ENCODE data around the gene TRAPPC3L. TPM values are rescaled to one million over a fixed set of nuclear protein-coding genes. Genes with fewer than 3 reads are reported as not detected.

The TRAPPC3L gene
- total RNA-seq, 1 experiment from 2014 or later = not detected

- H3K4me1 Mint-ChIP-seq (ENCODE audit: low read depth, unreplicated experiment) = peaks cover 14% of the 10 kb centered on the region
- no peaks in the 10 kb centered on the region for H3K36me3 Mint-ChIP-seq (ENCODE audit: insufficient read depth, unreplicated experiment)
- no peak for TF ChIP-seq CTCF (IDR thresholded peaks at IDR 0.05; ENCODE audit: insufficient read depth in 1 of 2, low read depth in 1 of 2, low read length in 1 of 2, severe bottlenecking in 1 of 2, unreplicated experiment in 1 of 2)
- H3K27ac Mint-ChIP-seq (ENCODE audit: unreplicated experiment) = no peak overlapping the region
- no peaks in the 10 kb centered on the region for H3K36me3 ChIP-seq (ENCODE audit: control insufficient read depth, insufficient read depth, low read length)
- no peak overlapping the region for H3K4me3 ChIP-seq (ENCODE audit: low read depth, low read length)
- H3K9me3 ChIP-seq = no peaks in the 10 kb centered on the region
- no peaks in the 10 kb centered on the region for H3K9me3 Mint-ChIP-seq (ENCODE audit: unreplicated experiment)
- no peaks in the 10 kb centered on the region for H3K27me3 ChIP-seq (replicated peaks; ENCODE audit: control insufficient read depth, insufficient read depth, low read length)
- no peak overlapping the region for H3K4me3 Mint-ChIP-seq (ENCODE audit: unreplicated experiment)
- intact Hi-C loops (cut with micrococcal nuclease; ENCODE audit: unreplicated experiment) = no loop called here
- BruUV-seq (replicated peaks) = no TSS peak
- POLR2A ChIA-PET = no interaction called here
- no peaks in the 10 kb centered on the region for H3K27me3 Mint-ChIP-seq (ENCODE audit: insufficient read depth, unreplicated experiment)
- peaks cover 10% of the 10 kb centered on the region; the same call in 1 of the 2 replicates for H3K4me1 ChIP-seq
- DNase-seq = no peak
- CTCF ChIA-PET = no interaction called here
These were observed 26.7 kb downstream of the TRAPPC3L start for GRCh38 chr6:116518621-116519368.

GRCh38 chr6:116515141-116515540 lies 30.3 kb downstream of the TRAPPC3L start:
- no peak overlapping the region for H3K4me3 ChIP-seq (ENCODE audit: low read depth, low read length)
- no peaks in the 10 kb centered on the region for H3K9me3 ChIP-seq
- no TSS peak for BruUV-seq (replicated peaks)
- TF ChIP-seq CTCF (IDR thresholded peaks at IDR 0.05; ENCODE audit: insufficient read depth in 1 of 2, low read depth in 1 of 2, low read length in 1 of 2, severe bottlenecking in 1 of 2, unreplicated experiment in 1 of 2) = no peak
- POLR2A ChIA-PET = interaction anchor here (0.8 kb wide), 1 partner anchor 227 kb away, joined by 3 read pairs; no protein-coding TSS in a partner anchor
- intact Hi-C loops (cut with micrococcal nuclease; ENCODE audit: unreplicated experiment) = no loop called here
- CTCF ChIA-PET = no interaction called here
- H3K9me3 Mint-ChIP-seq (ENCODE audit: unreplicated experiment) = no peaks in the 10 kb centered on the region
- no peaks in the 10 kb centered on the region for H3K27me3 Mint-ChIP-seq (ENCODE audit: insufficient read depth, unreplicated experiment)
- no peak for DNase-seq
- no peaks in the 10 kb centered on the region for H3K36me3 Mint-ChIP-seq (ENCODE audit: insufficient read depth, unreplicated experiment)
- no peak overlapping the region for H3K27ac Mint-ChIP-seq (ENCODE audit: unreplicated experiment)
- H3K4me1 ChIP-seq = 0 out of 2 replicates have a peak, but pooled peaks cover 6% of the 10 kb centered on the region
- no peak overlapping the region for H3K4me3 Mint-ChIP-seq (ENCODE audit: unreplicated experiment)
- H3K4me1 Mint-ChIP-seq (ENCODE audit: low read depth, unreplicated experiment) = peaks cover 11% of the 10 kb centered on the region
- H3K27me3 ChIP-seq (replicated peaks; ENCODE audit: control insufficient read depth, insufficient read depth, low read length) = no peaks in the 10 kb centered on the region
- H3K36me3 ChIP-seq (ENCODE audit: control insufficient read depth, insufficient read depth, low read length) = no peaks in the 10 kb centered on the region

- H3K4me3 Mint-ChIP-seq (ENCODE audit: unreplicated experiment) = no peak overlapping the region
- CTCF ChIA-PET = no interaction called here
- POLR2A ChIA-PET = no interaction called here
These were observed 31.4 kb downstream of the TRAPPC3L start for GRCh38 chr6:116514111-116514510.

More at GRCh38 chr6:116514111-116514510, 31.4 kb downstream of the TRAPPC3L start:
- 0 out of 2 replicates have a peak, but pooled peaks cover 6% of the 10 kb centered on the region for H3K4me1 ChIP-seq
- peaks cover 4% of the 10 kb centered on the region; the same call in 1 of the 2 replicates for H3K9me3 ChIP-seq
- H3K27me3 ChIP-seq (replicated peaks; ENCODE audit: control insufficient read depth, insufficient read depth, low read length) = no peaks in the 10 kb centered on the region
- no TSS peak for BruUV-seq (replicated peaks)
- H3K36me3 ChIP-seq (ENCODE audit: control insufficient read depth, insufficient read depth, low read length) = no peaks in the 10 kb centered on the region
- intact Hi-C loops (cut with micrococcal nuclease; ENCODE audit: unreplicated experiment) = loop anchor here (5.0 kb wide), 1 partner anchor 227 kb away; no protein-coding TSS in a partner anchor
- Mint-ChIP-seq H3K4me1 (ENCODE audit: low read depth, unreplicated experiment) (peaks cover 11% of the 10 kb centered on the region), H3K36me3 (ENCODE audit: insufficient read depth, unreplicated experiment) (no peaks in the 10 kb centered on the region), H3K27me3 (ENCODE audit: insufficient read depth, unreplicated experiment) (no peaks in the 10 kb centered on the region), H3K9me3 (ENCODE audit: unreplicated experiment) (no peaks in the 10 kb centered on the region), H3K27ac (ENCODE audit: unreplicated experiment) (no peak overlapping the region)
- H3K4me3 ChIP-seq (ENCODE audit: low read depth, low read length) = no peak overlapping the region
- TF ChIP-seq CTCF (IDR thresholded peaks at IDR 0.05; ENCODE audit: insufficient read depth in 1 of 2, low read depth in 1 of 2, low read length in 1 of 2, severe bottlenecking in 1 of 2, unreplicated experiment in 1 of 2) = no peak
- DNase-seq = no peak
